Esophagus squamous epithelium (tissue), 5 donors: Measurements from ENCODE around the gene FAM3D. TPM values are rescaled to one million over a fixed set of nuclear protein-coding genes. Genes with fewer than 3 reads are reported as not detected.

ENCODE experiments used
- DNase-seq: peaks from one replicate; lab custom pipeline; 2025; lab: John Stamatoyannopoulos, UW
- H3K27ac ChIP-seq, 4 donors: fragments of 200-600 bp; sonication (generic); one replicate each; pipeline ENCODE4 v1.5.1; 2016 to 2019; ENCODE audit warnings: mild to moderate bottlenecking in 1 of 4
- H3K27me3 ChIP-seq, 4 donors: fragments of 200-600 bp; sonication (generic); 1 replicate in 3 of 4; 2 replicates in 1 of 4; pipeline versions ENCODE4 v1.5.1 to v1.6.0; 2017 to 2021; ENCODE audit warnings: antibody characterized with exemption in 1 of 4
- H3K36me3 ChIP-seq, 3 donors: fragments of 200-600 bp; sonication (generic); one replicate each; pipeline ENCODE4 v1.5.1; 2016 to 2019
- H3K4me1 ChIP-seq, 3 donors: fragments of 200-600 bp; sonication (generic); one replicate each; pipeline ENCODE4 v1.5.1; 2017 to 2019
- H3K4me3 ChIP-seq, 4 donors: fragments of 200-600 bp; sonication (generic); 1 replicate in 3 of 4; 2 replicates in 1 of 4; pipeline ENCODE4 v1.5.1; 2016 to 2019; ENCODE audit warnings: mild to moderate bottlenecking in 2 of 4, moderate library complexity in 1 of 4
- H3K9me3 ChIP-seq, 3 donors: fragments of 200-600 bp; sonication (generic); one replicate each; pipeline ENCODE4 v1.5.1; 2016 to 2019
- POLR2A ChIP-seq, 4 donors: fragments of 450-650 bp; IDR thresholded peaks; one replicate each; pipeline ENCODE4 v1.6.1; 2017; ENCODE audit warnings: antibody characterized with exemption in 4 of 4, mild to moderate bottlenecking in 4 of 4, moderate library complexity in 3 of 4
- WGBS, 2 donors: methylation state at CpG; one replicate each; pipeline ENCODE4 v1.1.5; 2018; 5-methylcytosine and 5-hydroxymethylcytosine counted together
- intact Hi-C: fragments of 100-400 bp; cut with DNase I; formaldehyde crosslinking; loops from one replicate; pipeline ENCODE4 v1.15.0; 2022
- total RNA-seq, 4 donors: library from RNA; depleted of rRNA; stranded (reverse); fragments of >200 nt; gene quantifications; one replicate each; pipeline ENCODE4 v1.1.0, GENCODE V29; 2016
- TF ChIP-seq, protein P1 (sequence below), 6 experiments: fragments of 450-650 bp in 4 of 6; fragments of 200-600 bp in 2 of 6; sonication (generic) in 2 of 6; IDR thresholded peaks; one replicate each; pipeline ENCODE4 v1.5.1; 2016 to 2019; ENCODE audit warnings: antibody characterized with exemption in 6 of 6, mild to moderate bottlenecking in 4 of 6, moderate library complexity in 4 of 6
- donor health status: DM: yes; HTN: yes; CAD: no.

The FAM3D gene
- total RNA-seq, 4 donors from 2014 or later: 84.3 to 214 (median 128) TPM

DNA sequence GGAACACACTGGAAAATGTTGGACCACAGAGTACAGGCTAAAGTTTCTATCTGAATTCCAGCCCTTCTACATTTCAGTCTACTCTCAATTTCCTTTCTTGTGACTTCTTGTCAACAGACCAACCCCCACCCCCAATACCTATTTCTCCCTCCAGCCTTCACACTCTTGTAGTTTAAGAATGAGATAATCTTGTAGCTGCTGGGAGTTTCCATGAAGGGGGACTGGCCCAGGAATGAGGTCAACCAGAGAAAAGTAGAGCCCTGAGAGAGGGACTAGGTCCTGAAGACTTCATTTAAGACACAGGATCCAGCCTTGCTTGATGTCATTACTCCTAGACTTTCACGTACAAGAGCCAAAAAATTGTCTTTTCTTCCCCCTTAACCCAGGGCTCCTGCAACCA, 59.9 kb downstream of the FAM3D start:
- H3K27ac ChIP-seq: no peak overlapping the region
- intact Hi-C loops: no loop called here
- 70 to 78% methylated on average over 1 of the region's 1 CpG for WGBS, 2 donors
- H3K9me3 ChIP-seq: no peaks in the 10 kb centered on the region
- peaks cover 0 to 28% (median 0%) of the 10 kb centered on the region in 3 donors for H3K4me1 ChIP-seq
- no peak overlapping the region for H3K4me3 ChIP-seq
- no peaks in the 10 kb centered on the region for H3K36me3 ChIP-seq
- TF ChIP-seq, protein P1, sequence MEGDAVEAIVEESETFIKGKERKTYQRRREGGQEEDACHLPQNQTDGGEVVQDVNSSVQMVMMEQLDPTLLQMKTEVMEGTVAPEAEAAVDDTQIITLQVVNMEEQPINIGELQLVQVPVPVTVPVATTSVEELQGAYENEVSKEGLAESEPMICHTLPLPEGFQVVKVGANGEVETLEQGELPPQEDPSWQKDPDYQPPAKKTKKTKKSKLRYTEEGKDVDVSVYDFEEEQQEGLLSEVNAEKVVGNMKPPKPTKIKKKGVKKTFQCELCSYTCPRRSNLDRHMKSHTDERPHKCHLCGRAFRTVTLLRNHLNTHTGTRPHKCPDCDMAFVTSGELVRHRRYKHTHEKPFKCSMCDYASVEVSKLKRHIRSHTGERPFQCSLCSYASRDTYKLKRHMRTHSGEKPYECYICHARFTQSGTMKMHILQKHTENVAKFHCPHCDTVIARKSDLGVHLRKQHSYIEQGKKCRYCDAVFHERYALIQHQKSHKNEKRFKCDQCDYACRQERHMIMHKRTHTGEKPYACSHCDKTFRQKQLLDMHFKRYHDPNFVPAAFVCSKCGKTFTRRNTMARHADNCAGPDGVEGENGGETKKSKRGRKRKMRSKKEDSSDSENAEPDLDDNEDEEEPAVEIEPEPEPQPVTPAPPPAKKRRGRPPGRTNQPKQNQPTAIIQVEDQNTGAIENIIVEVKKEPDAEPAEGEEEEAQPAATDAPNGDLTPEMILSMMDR (IDR thresholded peaks at IDR 0.05): no peak
- TF ChIP-seq POLR2A (IDR thresholded peaks at IDR 0.05): no peak
- DNase-seq: no peak
- H3K27me3 ChIP-seq: no peaks in the 10 kb centered on the region

DNA sequence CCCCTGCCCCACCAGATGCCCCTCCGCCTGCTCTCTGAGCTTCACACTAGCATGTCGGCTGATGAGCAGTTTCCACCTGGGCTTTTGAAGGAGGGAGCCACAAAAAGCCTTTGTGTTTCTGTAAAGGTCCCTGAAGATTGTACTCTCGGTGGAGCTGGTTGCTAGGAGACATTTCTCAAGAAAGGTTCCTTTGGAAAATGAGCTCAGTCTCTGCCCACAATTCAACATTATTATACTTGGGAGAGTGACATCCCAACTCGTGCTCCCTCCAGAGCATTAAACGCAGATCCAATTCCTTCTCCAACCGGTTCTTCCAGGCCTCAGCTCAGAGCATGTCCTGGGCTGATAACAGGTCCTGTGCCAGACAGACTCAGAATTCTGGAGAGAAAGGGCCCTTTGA, 62.5 kb downstream of the FAM3D start:
- H3K27ac ChIP-seq: no peak overlapping the region
- DNase-seq: no peak
- 45 to 64% methylated on average over 2 to 5 of the region's 6 CpGs for WGBS, 2 donors
- peaks cover 0 to 24% (median 0%) of the 10 kb centered on the region in 3 donors for H3K4me1 ChIP-seq
- H3K9me3 ChIP-seq: no peaks in the 10 kb centered on the region
- no peaks in the 10 kb centered on the region for H3K36me3 ChIP-seq
- H3K4me3 ChIP-seq: no peak overlapping the region
- intact Hi-C loops: no loop called here
- no peak for TF ChIP-seq POLR2A (IDR thresholded peaks at IDR 0.05)
- TF ChIP-seq, protein P1 (IDR thresholded peaks at IDR 0.05): no peak
- H3K27me3 ChIP-seq: no peaks in the 10 kb centered on the region

DNA sequence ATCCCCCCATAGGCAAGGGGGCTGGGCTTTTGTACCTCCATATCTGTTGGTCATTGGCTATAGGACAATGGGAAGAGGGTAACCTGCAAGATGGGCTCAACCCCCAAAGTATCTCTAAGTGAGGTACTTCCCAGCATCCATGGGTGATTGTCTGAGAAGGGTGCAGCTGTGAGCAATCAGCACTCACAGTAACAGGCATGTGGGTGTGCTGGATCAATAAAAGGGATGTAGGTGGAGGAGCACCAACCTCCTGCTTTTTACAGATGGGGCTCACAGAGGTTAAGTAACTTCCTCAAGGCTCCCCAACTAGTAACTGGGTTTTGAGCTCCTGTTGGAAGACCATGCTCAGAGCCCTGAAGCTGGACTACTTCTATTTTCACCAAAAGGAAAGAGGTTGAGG, 63.0 kb downstream of the FAM3D start:
- H3K27me3 ChIP-seq: no peaks in the 10 kb centered on the region
- TF ChIP-seq, protein P1 (IDR thresholded peaks at IDR 0.05): no peak
- no peak for TF ChIP-seq POLR2A (IDR thresholded peaks at IDR 0.05)
- H3K4me1 ChIP-seq: peaks cover 0 to 20% (median 0%) of the 10 kb centered on the region in 3 donors
- H3K36me3 ChIP-seq: no peaks in the 10 kb centered on the region
- H3K4me3 ChIP-seq: no peak overlapping the region
- no peaks in the 10 kb centered on the region for H3K9me3 ChIP-seq
- intact Hi-C loops: no loop called here
- no peak overlapping the region for H3K27ac ChIP-seq
- no peak for DNase-seq

DNA sequence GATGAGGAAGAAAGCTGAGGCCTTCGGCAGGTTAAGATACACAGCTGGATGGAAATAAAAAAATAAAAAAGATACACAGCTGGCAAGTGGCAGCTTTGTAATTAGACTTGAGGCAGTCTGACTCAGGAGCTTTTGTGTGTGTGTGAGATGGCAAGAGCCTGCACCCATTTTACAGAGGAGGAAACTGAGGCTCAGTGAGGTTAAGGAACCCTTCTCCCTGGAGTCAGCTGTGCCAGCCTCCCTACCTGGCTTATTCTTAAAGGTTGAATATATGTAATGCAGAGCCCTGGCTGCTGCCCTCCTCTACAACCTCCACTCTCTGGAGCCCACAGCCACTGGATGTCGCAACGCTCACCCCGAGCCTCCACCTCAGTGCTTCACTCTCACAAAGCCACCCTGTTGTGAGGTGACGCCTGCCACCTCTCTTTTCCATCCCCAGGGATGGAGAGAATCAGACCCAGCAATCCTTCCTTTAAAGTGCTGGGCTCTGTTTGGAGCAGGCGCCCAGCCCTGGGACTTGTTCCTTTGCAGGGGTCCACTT, 68.7 kb downstream of the FAM3D start:
- Histone ChIP-seq H3K27me3 (no peaks in the 10 kb centered on the region), H3K36me3 (no peaks in the 10 kb centered on the region), H3K4me1 (no peaks in the 10 kb centered on the region), H3K9me3 (no peaks in the 10 kb centered on the region), H3K27ac (no peak overlapping the region), H3K4me3 (no peak overlapping the region)
- TF ChIP-seq POLR2A (IDR thresholded peaks at IDR 0.05): no peak
- TF ChIP-seq, protein P1 (IDR thresholded peaks at IDR 0.05): no peak
- 89 to 95% methylated on average over 5 to 6 of the region's 6 CpGs for whole genome bisulfite sequencing, 2 donors
- intact Hi-C loops: no loop called here
- DNase-seq: no peak

DNA sequence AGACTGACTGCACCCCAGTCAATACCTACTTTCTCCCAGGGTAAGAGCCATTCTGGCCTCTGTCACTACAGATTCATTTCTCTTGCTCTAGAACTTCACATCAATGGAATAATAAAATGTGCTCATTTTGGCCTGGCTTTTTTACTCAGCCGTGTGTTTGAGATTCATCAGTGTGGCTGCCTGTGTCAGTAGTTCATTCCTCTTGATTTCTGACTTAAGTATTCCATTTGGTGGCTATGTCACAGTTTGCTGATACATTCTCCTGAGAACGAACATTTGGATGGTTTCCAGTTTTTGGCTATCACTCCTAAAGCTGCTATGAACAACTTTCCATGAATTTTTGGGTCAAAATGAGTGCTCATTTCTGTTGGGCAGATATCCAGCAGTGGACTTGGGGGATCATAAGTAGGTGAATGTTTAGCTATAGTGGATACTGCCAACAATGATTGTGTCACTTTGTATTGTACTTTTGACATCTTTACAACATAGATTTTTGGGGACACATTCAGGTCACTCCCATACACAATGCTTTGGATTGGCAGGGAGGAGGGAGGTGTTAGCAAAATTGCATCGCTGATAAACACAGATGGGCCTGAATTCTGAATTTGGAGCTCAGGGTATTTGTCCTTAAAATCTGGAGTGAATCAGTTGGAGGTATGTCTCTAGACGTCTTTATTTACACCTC, 69.6 kb downstream of the FAM3D start:
- H3K36me3 ChIP-seq: no peaks in the 10 kb centered on the region
- WGBS, 2 donors: 54 to 67% methylated on average over 4 of the region's 4 CpGs
- no peak overlapping the region for H3K27ac ChIP-seq
- no peak overlapping the region for H3K4me3 ChIP-seq
- no peak for DNase-seq
- H3K27me3 ChIP-seq: no peaks in the 10 kb centered on the region
- intact Hi-C loops: no loop called here
- no peaks in the 10 kb centered on the region for H3K9me3 ChIP-seq
- H3K4me1 ChIP-seq: no peaks in the 10 kb centered on the region
- TF ChIP-seq POLR2A (IDR thresholded peaks at IDR 0.05): no peak
- TF ChIP-seq, protein P1 (IDR thresholded peaks at IDR 0.05): no peak
